Natural killer cell (primary cell): Measurements from ENCODE around the gene PDXK. TPM values are rescaled to one million over a fixed set of nuclear protein-coding genes. Genes with fewer than 3 reads are reported as not detected.

Source experiments
- ATAC-seq, 3 donors: fragments of 150-1000 bp in 2 of 3; fragments of 200-7000 bp in 1 of 3; cut with Tn5 transposase; 1 replicate in 1 of 3; 2 replicates in 2 of 3; pipeline ENCODE4 v1.10.0; 2021; ENCODE audit warnings: mild to moderate bottlenecking in 2 of 3, moderate library complexity in 2 of 3
- DNase-seq, 2 donors: peaks; one replicate each; pipeline versions ENCODE4 v3.0.0 to v3.0.0-alpha.2; 2013 to 2021; ENCODE audit warnings: mixed read lengths in 1 of 2
- H3K27ac ChIP-seq: one replicate; pipeline ENCODE4 v1.5.1; 2013; ENCODE audit warnings: mild to moderate bottlenecking, low read length
- H3K27me3 ChIP-seq: one replicate; pipeline ENCODE4 v1.6.1; 2013; ENCODE audit warnings: low read length; ENCODE audit not compliant: control insufficient read depth, insufficient read depth
- H3K36me3 ChIP-seq: one replicate; pipeline ENCODE4 v1.6.1; 2013; ENCODE audit warnings: low read length; ENCODE audit not compliant: control insufficient read depth, insufficient read depth
- H3K4me1 ChIP-seq: one replicate; pipeline ENCODE4 v1.6.1; 2013; ENCODE audit warnings: low read length; ENCODE audit not compliant: control insufficient read depth, insufficient read depth
- H3K4me3 ChIP-seq: one replicate; pipeline ENCODE4 v1.5.1; 2013; ENCODE audit warnings: low read length
- H3K9me3 ChIP-seq: one replicate; pipeline ENCODE4 v1.6.1; 2013; ENCODE audit warnings: low read length; ENCODE audit not compliant: control insufficient read depth, insufficient read depth
- H3K27ac Mint-ChIP-seq, 2 donors: one replicate each; pipeline ENCODE4 v1.8.0; 2022; ENCODE audit warnings: mild to moderate bottlenecking in 2 of 2, mixed read lengths in 2 of 2, moderate library complexity in 1 of 2
- H3K27me3 Mint-ChIP-seq, 2 donors: one replicate each; pipeline ENCODE4 v1.8.0; 2022; ENCODE audit warnings: low read depth in 2 of 2, mixed read lengths in 2 of 2
- H3K36me3 Mint-ChIP-seq: one replicate; pipeline ENCODE4 v1.8.0; 2022; ENCODE audit warnings: mixed read lengths
- H3K4me1 Mint-ChIP-seq, 2 donors: one replicate each; pipeline ENCODE4 v1.8.0; 2022; ENCODE audit warnings: mixed read lengths in 2 of 2
- H3K4me3 Mint-ChIP-seq: one replicate; pipeline ENCODE4 v1.8.0; 2022; ENCODE audit warnings: mild to moderate bottlenecking, moderate library complexity, mixed read lengths
- H3K9me3 Mint-ChIP-seq, 2 donors: one replicate each; pipeline ENCODE4 v1.8.0; 2022; ENCODE audit warnings: mixed read lengths in 2 of 2
- WGBS: methylation state at CpG from one replicate; pipeline ENCODE4 v1.1.7; 2013; ENCODE audit warnings: missing lambda C conversion rate; ENCODE audit not compliant: insufficient coverage; 5-methylcytosine and 5-hydroxymethylcytosine counted together
- intact Hi-C: fragments of 100-400 bp; cut with micrococcal nuclease; formaldehyde crosslinking; loops from one replicate; pipeline ENCODE4 v1.14.2; 2022
- total RNA-seq, 4 donors: library from RNA; stranded (reverse); fragments of 120-200 nt in 1 of 4; gene quantifications; one replicate each; pipeline versions ENCODE4 v1.2.3 to v1.2.4, GENCODE V29; 2013 to 2022
- TF ChIP-seq, protein P1 (sequence below): fragments of 200-600 bp; IDR thresholded peaks from one replicate; pipeline ENCODE4 v1.8.0; 2022; ENCODE audit warnings: antibody characterized with exemption

PDXK gene
- total RNA-seq, 3 donors from 2014 or later (not counting 1 experiment from before 2014, with no cell fraction given) = 73.8 to 77.0 (median 74.6) TPM

DNA sequence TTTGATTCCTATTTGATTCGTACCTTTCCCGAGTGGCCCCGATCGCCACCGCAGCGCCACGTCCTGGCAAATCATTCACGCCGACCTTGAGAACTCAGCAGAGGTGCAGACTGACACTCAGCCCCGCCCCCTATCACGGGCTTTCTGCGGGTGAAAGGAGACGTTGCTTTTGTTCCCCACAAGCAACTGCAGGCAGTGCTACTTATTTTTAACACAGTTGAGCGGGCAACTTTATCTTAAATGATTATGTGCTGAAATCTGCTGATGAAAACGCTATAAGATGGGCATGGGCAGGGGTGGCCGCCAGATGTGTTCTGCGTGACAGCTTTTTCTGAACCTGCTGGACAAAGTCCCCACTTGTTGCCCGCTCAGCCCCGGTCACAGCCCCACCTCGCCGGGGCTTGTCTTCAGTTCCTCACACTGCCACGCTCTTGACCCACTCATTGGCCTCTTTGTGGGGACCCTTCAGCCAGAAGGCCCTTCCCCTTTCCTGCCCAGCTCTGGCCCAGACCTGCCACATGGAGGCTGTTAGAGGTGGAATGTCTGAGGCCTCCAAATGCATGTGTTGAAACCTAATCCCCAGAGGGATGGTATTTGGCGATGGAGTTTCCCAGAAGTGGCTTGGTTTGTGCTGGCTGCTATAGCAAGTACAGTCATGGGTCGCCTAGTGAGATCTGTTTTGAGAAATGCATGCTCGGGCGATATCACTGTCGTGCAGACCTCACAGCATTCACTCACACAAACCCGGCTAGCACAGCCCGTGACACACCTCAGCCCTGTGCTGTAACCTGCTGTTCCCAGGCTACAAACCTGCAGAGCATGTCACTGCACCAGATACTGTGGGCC, 15.7 kb upstream of the PDXK start:
- peak; percentile 76 to 88 (median 87) for ATAC-seq
- no peak overlapping the region for H3K27ac ChIP-seq
- Mint-ChIP-seq H3K27ac (peak overlapping the region; percentile 63 to 82), H3K36me3 (no peaks in the 10 kb centered on the region), H3K4me1 (peaks cover 11% of the 10 kb centered on the region in 2 donors), H3K9me3 (no peaks in the 10 kb centered on the region), H3K27me3 (no peaks in the 10 kb centered on the region), H3K4me3 (peak overlapping the region; percentile 88)
- no peak overlapping the region for H3K4me3 ChIP-seq
- TF ChIP-seq, protein P1, sequence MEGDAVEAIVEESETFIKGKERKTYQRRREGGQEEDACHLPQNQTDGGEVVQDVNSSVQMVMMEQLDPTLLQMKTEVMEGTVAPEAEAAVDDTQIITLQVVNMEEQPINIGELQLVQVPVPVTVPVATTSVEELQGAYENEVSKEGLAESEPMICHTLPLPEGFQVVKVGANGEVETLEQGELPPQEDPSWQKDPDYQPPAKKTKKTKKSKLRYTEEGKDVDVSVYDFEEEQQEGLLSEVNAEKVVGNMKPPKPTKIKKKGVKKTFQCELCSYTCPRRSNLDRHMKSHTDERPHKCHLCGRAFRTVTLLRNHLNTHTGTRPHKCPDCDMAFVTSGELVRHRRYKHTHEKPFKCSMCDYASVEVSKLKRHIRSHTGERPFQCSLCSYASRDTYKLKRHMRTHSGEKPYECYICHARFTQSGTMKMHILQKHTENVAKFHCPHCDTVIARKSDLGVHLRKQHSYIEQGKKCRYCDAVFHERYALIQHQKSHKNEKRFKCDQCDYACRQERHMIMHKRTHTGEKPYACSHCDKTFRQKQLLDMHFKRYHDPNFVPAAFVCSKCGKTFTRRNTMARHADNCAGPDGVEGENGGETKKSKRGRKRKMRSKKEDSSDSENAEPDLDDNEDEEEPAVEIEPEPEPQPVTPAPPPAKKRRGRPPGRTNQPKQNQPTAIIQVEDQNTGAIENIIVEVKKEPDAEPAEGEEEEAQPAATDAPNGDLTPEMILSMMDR = no peak
- H3K27me3 ChIP-seq = no peaks in the 10 kb centered on the region
- H3K36me3 ChIP-seq = no peaks in the 10 kb centered on the region
- H3K9me3 ChIP-seq = no peaks in the 10 kb centered on the region
- peak; percentile 59 to 62 for DNase-seq
- 33% methylated on average over 28 of the region's 29 CpGs for WGBS
- peaks cover 33% of the 10 kb centered on the region for H3K4me1 ChIP-seq
- intact Hi-C loops = no loop called here

DNA sequence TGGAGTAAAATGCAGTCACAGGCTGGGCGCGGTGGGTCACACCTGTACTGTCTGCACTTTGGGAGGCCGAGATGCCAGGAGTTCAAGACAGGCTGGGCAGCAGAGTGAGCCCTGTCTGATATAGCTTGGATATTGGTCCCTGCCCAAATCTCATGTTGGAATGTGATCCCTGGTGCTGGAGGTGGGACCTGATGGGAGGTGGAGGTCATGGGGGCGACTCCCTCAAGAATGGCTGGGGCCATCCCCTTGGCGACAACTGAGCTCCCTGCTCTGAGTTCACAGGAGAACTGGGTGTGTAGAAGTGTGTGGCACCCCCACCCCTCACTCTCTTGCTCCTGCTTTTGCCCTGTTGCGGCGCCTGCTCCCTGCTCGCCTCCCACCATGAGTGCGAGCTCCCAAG, 11.5 kb upstream of the PDXK start:
- WGBS = 97% methylated on average over 7 of the region's 9 CpGs
- no peaks in the 10 kb centered on the region for H3K36me3 ChIP-seq
- no peak overlapping the region for H3K27ac ChIP-seq
- Mint-ChIP-seq H3K4me3 (no peak overlapping the region), H3K4me1 (peaks cover 11% of the 10 kb centered on the region in 2 donors), H3K9me3 (no peaks in the 10 kb centered on the region), H3K36me3 (no peaks in the 10 kb centered on the region), H3K27ac (no peak overlapping the region), H3K27me3 (peaks cover 0 to 11% of the 10 kb centered on the region in 2 donors)
- no peak overlapping the region for H3K4me3 ChIP-seq
- TF ChIP-seq, protein P1 = no peak
- H3K4me1 ChIP-seq = peaks cover 13% of the 10 kb centered on the region
- ATAC-seq = no peak
- no peak for DNase-seq
- intact Hi-C loops = no loop called here
- no peaks in the 10 kb centered on the region for H3K9me3 ChIP-seq
- no peaks in the 10 kb centered on the region for H3K27me3 ChIP-seq

DNA sequence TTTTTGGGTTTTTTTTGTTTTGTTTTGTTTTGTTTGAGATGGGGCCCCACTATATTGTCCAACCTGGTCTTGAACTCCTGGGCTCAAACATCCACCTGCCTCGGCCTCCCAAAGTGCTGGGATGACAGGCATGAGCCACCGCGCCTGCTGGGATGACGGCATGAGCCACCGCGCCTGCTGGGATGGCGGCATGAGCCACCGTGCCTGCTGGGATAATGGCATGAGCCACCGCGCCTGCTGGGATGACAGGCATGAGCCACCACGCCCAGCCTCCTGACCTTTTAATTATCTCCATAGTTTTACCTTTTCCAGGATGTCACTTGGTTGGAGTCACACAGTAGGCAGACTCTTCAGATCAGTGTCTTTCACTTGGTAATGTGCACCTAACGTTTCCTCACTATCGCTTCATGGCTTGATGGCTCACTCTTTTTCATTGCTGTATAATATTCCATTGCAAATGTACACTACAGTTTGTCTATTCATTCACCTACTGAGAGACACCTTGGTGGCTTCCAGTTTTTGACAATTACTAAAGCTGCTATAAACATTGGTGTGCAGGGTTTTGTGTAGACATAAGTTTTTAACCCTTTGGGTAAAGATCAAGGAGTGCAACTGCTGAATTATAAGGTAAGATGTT, 10.1 kb upstream of the PDXK start:
- H3K27me3 Mint-ChIP-seq = peaks cover 0 to 11% of the 10 kb centered on the region in 2 donors
- H3K9me3 ChIP-seq = no peaks in the 10 kb centered on the region
- no peak overlapping the region for H3K4me3 ChIP-seq
- H3K4me1 Mint-ChIP-seq = no peaks in the 10 kb centered on the region
- no peaks in the 10 kb centered on the region for H3K27me3 ChIP-seq
- no peak overlapping the region for H3K27ac ChIP-seq
- TF ChIP-seq, protein P1 = no peak
- intact Hi-C loops = no loop called here
- H3K36me3 ChIP-seq = no peaks in the 10 kb centered on the region
- DNase-seq = no peak
- H3K36me3 Mint-ChIP-seq = no peaks in the 10 kb centered on the region
- H3K4me3 Mint-ChIP-seq = no peak overlapping the region
- H3K27ac Mint-ChIP-seq = no peak overlapping the region
- H3K4me1 ChIP-seq = no peaks in the 10 kb centered on the region
- H3K9me3 Mint-ChIP-seq = no peaks in the 10 kb centered on the region
- ATAC-seq = no peak
- 97% methylated on average over 13 of the region's 13 CpGs for WGBS
